SKM-1 (cell line): ENCODE results near the gene ANK3.

ENCODE experiments used
- DNase-seq: peaks from one replicate; lab custom pipeline; 2025; ENCODE audit not compliant: unreplicated experiment; lab: John Stamatoyannopoulos, UW

ANK3 gene

GRCh38 chr10:60414111-60414510 is 24.4 kb upstream of the ANK3 start:
- DNase-seq = no peak

DNA sequence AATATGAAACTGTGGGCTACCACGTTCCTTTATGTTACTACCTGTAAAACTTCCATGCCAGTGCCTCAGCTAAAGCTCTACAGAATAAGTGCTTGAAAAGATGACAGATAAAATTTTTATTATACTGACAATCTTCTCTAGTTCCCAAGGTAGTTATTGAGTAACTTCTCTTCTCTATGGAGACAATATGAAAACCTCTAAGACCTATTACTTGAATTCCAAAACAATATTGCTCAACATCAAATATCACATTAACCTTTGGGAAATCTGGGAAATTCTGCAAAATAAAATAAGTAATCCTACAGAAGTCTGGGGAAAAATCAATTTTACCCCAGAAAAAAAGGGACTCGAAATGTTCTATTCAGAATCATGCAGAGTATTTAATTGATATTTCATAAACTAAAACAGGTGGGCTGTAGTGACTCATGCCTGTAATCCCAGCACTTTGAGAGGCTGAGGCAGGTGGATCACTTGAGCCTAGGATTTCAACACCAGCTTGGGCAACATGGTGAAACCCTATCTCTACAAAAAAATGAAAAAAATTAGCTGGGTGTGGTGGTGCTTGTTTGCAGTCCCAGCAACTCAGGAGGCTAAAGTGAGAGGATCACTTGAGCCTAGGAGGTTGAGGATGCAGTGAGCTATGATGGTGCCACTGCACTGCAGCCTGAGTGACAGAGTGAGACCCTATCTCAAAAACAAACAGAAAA is 23.8 kb upstream of the ANK3 start:
- DNase-seq = no peak

DNA sequence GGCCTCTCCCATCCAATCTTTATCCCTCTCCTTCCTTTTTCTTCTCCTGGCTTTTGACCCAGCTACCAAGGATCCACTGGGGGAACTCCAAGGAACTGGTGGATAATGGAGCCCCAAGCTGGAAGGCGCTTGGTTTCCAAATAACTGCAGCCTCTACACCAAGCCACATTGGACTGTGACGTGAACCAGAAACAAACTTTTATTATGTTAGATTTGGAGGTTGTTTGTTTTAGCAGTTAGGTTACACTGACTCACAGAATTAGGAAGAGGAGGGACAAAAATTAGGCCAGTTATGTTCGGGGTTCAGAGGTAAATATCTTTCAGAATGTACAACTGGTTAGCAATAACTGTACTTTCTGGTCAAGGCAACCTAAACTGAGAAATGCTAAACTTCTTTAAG is 21.3 kb upstream of the ANK3 start:
- DNase-seq = no peak

- no peak for DNase-seq
These were observed 19.5 kb upstream of the ANK3 start for GRCh38 chr10:60409202-60409601.

DNA sequence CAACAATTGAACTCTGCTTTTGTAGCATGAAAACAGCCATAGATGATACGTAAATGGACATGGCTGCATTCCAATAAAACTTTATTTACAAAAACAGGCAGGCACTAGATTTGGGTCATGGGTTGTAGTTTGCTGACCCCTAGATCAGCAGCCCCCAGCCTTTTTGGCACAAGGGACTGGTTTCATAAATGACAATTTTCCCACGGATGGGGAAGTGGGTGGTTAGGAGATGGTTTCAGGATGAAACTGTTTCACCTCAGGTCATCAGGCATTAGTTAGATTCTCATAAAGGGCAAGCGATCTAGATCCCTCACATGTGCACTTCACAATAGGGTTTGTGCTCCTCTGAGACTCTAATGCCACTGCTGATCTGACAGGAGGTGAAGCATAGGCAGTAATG is 16.5 kb upstream of the ANK3 start:
- DNase-seq = no peak

DNA sequence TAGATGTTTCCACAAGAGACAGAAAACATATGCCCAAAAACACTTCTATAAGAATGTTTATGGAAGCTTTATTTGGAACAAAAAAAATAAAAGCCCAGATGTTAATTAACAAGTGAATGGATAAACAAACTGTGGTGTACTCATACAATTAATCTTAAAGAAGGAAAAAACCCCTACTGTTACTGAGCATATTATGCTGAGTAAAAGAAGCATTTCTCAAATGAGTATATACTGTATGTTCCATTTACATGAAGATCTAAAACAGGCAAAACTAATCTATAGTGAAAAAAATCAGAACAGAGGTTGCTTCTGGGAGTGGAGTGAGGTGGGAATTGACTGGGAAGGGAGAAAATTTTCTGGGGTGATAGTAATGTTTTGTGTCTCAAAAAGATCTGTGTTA is 15.5 kb upstream of the ANK3 start:
- DNase-seq = no peak

DNA sequence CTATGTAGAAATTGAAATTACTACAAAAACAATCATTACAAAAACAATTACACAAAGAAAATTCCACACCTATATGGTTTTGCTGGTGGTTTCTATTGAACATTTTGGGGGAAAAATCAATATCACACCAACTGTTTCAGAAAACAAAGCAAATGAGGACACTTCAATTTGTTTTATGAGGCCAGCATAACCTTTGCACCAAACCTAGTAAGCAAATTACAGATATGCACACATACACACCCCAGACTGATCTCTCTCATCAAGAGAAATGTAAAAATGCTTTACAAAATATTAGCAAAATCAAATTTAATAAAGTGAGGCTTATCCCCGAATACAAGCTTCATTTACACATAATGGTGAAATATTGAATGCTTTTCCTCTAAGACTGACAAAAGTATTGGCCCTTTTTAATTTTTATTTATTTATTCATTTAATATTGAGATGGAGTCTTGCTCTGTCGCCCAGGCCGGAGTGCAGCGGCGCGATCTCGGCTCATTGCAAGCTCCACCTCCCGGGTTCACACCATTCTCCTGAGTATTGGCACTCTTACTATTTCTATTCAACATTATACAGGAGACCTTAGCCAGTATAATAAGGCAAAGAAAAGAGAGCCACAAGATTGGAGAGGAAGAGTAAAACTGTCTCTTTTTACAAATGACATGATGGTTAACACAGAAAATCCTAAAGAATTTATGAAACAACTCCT is 13.6 kb upstream of the ANK3 start:
- no peak for DNase-seq

- DNase-seq = no peak
These were observed 10.7 kb upstream of the ANK3 start for GRCh38 chr10:60400366-60400765.

DNA sequence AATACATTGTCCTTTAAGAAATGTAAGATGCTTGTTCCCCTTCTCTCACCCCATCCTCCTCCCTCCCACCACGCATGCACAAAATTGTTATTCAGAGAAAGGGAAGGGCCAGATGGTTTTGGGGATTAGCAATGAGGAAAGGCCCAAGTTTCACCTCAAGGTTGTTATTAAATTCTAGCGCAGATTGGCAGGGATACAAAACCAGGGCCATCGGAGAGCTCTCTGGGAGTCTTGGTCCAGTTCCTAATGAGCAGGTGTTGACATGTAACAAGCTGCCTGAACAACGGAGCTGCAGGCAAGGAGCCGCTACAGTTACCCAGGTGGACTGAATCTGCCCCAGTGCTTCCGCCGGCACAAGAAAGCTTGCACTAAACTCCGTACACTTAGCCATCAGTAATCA is 9.7 kb upstream of the ANK3 start:
- DNase-seq = no peak

DNA sequence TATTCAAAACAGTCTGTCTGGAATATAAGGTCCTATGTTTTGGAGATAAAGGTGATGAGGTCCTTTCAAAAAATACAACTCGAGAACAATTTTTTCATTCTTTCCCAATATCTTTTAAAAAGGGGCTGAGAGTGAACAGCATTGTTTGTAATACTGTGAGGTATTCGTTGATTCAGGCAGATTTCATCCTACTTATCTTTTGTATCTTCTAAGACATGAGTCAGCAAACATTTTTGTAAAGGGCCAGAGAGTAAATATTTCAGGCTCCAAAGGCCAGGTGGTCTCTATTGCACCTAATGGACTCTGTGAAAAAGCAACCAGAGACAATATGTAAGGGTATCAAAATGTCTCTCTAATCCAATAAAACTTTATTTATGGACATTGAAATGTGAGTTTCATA is 8.1 kb upstream of the ANK3 start:
- DNase-seq = no peak

GRCh38 chr10:60396766-60397165 is 7.1 kb upstream of the ANK3 start:
- no peak for DNase-seq

DNA sequence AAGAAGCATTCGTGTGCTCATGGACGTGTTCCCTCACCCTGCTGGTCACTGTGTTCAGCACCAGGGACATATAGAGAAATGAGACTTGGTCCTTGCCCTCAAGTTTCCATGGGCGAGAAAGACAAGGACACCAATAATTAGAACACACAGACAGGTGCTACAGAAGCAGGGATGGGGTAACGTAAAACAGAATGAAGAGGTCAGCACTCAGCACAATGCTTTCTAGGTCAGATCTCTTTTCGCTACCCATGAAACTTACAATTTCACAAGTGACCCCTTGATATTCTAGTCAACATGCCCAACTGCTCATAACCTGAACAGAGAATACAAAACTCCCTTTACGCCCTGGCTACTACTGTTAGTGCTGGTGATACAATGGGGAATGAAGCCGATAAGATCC is 6.0 kb upstream of the ANK3 start:
- DNase-seq = no peak

- no peak for DNase-seq
These were observed 4.8 kb upstream of the ANK3 start for GRCh38 chr10:60394446-60394845.

DNA sequence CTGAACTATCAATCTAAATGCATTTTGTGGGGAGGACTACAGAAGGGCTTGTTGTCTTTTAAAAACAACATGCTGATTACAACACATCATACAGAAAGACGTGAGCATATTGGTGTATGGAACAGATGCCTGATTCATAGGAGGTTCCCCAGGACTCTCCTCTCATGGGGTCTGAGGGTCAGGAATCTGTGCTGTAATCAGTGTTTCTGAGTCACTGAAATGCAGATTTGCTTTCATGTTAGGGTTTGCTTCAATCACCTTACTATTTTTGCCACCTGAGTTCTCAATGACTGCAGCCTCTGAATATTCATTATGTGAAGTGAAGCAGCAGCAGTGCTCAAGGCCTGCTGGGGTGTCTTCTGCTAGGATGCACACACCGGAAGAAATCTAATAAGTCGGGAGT is 550 bp upstream of the ANK3 start:
- no peak for DNase-seq

DNA sequence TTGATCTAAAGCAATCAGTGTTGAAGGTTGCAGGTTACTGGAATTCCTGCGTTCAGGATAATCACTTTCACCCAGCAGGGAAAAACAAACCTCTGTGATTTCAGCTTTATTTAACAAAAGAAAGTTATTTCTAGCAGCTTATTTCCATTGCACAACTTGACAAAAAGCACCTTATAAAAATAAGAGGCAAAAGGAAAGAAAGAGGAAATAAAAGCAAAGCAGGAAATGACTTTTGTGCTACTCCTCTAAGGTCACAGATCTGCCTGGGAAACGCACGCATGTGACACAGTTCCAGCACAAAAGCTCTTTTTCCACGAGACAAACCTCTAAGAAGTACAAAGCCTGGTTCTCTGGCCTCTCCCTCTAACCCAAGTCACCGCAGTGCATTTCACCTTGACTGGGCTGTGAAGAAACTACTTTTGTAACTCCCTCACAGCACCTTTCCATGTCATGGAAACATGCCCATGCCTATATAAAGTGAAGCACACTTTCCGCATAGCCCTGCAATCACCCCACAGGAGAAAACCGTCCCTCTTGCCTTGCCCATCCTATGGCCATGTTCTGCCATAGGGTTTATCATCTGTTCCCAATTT is 870 bp downstream of the ANK3 start:
- DNase-seq = no peak

GRCh38 chr10:60388116-60388625 is 1.5 kb downstream of the ANK3 start:
- no peak for DNase-seq

DNA sequence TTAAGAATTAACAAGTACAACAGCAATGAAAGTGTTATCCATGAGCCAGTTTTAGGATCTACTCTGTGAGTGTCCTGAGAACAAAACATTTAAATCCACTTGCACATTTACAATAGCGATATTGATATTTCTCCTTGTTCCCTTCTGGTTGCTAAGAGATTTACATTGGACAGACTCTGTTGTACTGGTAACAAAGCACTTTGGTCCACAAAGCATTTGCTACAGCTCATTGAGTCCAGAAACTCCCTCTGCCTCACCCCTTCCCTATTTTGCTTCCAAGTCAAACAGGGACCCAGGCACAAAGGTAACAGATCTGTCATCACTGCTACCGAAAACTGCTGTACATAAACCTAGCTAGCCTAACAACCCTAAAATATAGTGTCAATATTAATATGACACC is 2.1 kb downstream of the ANK3 start:
- no peak for DNase-seq

GRCh38 chr10:60385399-60385738 is 4.3 kb downstream of the ANK3 start:
- no peak for DNase-seq

- DNase-seq = no peak
These were observed 4.8 kb downstream of the ANK3 start for GRCh38 chr10:60384708-60385398.

- DNase-seq = no peak
These were observed 5.7 kb downstream of the ANK3 start for GRCh38 chr10:60384011-60384410.

DNA sequence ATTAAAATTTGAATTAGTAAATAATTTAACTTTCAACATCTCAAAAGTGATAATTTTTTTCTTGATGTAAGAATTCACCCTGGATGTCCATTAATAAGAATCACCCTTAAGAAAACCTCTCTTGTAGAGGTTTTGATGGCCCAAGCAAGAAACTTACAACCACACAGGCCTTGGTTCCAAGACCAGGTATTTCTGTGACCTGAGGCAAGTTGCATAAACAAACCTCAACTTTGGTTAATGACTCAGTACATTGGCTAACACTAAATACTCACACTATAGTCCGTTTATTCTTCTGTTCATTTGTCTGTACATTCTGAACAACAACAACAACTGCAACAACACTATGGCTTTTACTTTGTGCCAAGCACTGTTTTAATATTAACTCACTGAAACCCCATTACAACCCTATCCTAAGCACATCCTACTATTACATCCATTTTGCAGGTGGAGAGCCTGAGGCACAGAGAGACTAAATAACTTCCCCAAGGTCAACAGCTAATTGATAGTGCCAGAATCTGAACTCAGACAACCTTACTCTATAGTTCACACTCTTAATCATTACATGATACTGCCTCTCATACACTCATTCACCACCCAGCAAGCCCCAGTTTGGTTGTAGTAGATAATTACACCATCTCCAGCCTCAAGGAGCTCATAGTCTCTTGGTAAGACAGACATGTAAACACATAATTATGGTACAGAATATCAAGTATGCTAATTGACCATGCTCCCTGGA is 6.6 kb downstream of the ANK3 start:
- DNase-seq = no peak
